ENCODE data around the gene IFNA16.

IFNA16 gene

DNA sequence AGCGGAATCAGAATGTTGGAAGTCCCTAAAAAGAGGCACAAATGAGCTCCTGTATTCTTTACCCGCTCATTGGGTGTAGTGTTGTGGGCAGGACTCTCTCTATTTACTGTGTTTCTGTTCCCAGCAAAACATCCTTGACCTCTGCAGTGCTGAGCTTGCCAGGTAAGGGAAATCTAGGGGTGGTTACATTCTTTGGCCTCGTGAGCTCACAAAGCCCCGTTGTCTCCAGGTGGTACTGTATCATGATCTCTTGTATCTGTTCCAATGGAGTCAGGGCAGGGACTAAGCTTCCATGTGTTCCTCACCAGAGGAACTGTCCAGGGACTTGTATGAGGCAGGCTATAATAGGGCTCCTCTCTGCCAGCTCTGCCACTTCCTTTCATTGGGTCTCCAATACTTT is 34.5 kb upstream of the IFNA16 start:
- no peak for TF ChIP-seq BCL11A (tag by site-specific recombination; IDR thresholded peaks at IDR 0.05; ENCODE audit: low read depth)
- TF ChIP-seq, protein P1, sequence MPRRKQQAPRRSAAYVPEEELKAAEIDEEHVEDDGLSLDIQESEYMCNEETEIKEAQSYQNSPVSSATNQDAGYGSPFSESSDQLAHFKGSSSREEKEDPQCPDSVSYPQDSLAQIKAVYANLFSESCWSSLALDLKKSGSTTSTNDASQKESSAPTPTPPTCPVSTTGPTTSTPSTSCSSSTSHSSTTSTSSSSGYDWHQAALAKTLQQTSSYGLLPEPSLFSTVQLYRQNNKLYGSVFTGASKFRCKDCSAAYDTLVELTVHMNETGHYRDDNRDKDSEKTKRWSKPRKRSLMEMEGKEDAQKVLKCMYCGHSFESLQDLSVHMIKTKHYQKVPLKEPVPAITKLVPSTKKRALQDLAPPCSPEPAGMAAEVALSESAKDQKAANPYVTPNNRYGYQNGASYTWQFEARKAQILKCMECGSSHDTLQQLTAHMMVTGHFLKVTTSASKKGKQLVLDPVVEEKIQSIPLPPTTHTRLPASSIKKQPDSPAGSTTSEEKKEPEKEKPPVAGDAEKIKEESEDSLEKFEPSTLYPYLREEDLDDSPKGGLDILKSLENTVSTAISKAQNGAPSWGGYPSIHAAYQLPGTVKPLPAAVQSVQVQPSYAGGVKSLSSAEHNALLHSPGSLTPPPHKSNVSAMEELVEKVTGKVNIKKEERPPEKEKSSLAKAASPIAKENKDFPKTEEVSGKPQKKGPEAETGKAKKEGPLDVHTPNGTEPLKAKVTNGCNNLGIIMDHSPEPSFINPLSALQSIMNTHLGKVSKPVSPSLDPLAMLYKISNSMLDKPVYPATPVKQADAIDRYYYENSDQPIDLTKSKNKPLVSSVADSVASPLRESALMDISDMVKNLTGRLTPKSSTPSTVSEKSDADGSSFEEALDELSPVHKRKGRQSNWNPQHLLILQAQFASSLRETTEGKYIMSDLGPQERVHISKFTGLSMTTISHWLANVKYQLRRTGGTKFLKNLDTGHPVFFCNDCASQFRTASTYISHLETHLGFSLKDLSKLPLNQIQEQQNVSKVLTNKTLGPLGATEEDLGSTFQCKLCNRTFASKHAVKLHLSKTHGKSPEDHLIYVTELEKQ (tag by site-specific recombination; IDR thresholded peaks at IDR 0.05; ENCODE audit: borderline replicate concordance), result no peak
- TF ChIP-seq ZNF561 (tag by site-specific recombination; IDR thresholded peaks at IDR 0.05; ENCODE audit: borderline replicate concordance), result no peak
- TF ChIP-seq KLF8 (tag by site-specific recombination; IDR thresholded peaks at IDR 0.05), result no peak
- TF ChIP-seq ZNF133 (tag by site-specific recombination; IDR thresholded peaks at IDR 0.05), result no peak
- no peak for TF ChIP-seq ZBTB17 (tag by site-specific recombination; IDR thresholded peaks at IDR 0.05)
- no peak for TF ChIP-seq ZIC2 (tag by site-specific recombination; IDR thresholded peaks at IDR 0.05)
- TF ChIP-seq ZNF664 (tag by site-specific recombination; IDR thresholded peaks at IDR 0.05), result no peak
- TF ChIP-seq ZNF324 (tag by site-specific recombination; IDR thresholded peaks at IDR 0.05), result no peak
- TF ChIP-seq, protein P2, sequence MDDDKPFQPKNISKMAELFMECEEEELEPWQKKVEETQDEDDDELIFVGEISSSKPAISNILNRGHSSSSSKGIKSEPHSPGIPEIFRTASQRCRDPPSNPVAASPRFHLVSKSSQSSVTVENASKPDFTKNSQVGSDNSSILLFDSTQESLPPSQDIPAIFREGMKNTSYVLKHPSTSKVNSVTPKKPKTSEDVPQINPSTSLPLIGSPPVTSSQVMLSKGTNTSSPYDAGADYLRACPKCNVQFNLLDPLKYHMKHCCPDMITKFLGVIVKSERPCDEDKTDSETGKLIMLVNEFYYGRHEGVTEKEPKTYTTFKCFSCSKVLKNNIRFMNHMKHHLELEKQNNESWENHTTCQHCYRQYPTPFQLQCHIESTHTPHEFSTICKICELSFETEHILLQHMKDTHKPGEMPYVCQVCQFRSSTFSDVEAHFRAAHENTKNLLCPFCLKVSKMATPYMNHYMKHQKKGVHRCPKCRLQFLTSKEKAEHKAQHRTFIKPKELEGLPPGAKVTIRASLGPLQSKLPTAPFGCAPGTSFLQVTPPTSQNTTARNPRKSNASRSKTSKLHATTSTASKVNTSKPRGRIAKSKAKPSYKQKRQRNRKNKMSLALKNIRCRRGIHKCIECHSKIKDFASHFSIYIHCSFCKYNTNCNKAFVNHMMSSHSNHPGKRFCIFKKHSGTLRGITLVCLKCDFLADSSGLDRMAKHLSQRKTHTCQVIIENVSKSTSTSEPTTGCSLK (tag by site-specific recombination; IDR thresholded peaks at IDR 0.05), result no peak
- no peak for TF ChIP-seq ZNF140 (tag by site-specific recombination; IDR thresholded peaks at IDR 0.05)
- CTCF ChIA-PET, result interaction anchor here (0.5 to 3.8 kb wide), 18 partner anchors 9 to 543 kb away, joined by 3 to 33 read pairs (median 10); no protein-coding TSS in a partner anchor
- Histone ChIP-seq H3K4me3 (ENCODE audit: low read depth, low read length) (no peak overlapping the region), H3K4me1 (ENCODE audit: control insufficient read depth, insufficient read depth, low read length) (no peaks in the 10 kb centered on the region), H3K9me3 (ENCODE audit: control insufficient read depth, insufficient read depth, low read depth, low read length) (no peaks in the 10 kb centered on the region), H3K36me3 (ENCODE audit: control insufficient read depth in 2 of 2, insufficient read depth in 1 of 2, low read length in 2 of 2) (no peaks in the 10 kb centered on the region), H3K27ac (ENCODE audit: extremely low read depth, low read depth, low read length) (no peak overlapping the region)
- POLR2A ChIA-PET, result interaction anchor here (2.1 kb wide), 1 partner anchor 551 kb away, joined by 5 read pairs; the partner anchor contains the start of gene MTAP

DNA sequence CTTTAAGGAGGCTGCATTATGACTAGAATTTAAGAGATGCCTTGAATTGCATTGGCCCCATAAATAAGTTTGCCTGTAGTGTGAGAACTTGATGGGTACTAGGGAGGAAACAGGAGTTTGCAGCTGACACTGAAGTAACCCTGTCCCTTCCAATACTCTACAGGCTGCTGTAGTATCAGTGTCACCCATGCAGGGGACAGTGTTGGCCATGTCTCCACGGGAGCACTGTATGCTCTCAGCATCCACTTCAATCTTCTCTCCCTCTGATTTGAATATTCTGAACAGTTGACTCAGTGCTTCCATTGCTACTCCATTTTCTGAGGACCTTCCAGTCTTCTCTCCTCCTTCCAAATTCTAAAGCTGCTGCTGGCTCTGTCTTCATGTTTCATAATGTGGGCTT is 34.1 kb upstream of the IFNA16 start:
- POLR2A ChIA-PET, result no interaction called here
- no peaks in the 10 kb centered on the region for H3K9me3 ChIP-seq (ENCODE audit: control insufficient read depth, insufficient read depth, low read depth, low read length)
- H3K27ac ChIP-seq (ENCODE audit: extremely low read depth, low read depth, low read length), result no peak overlapping the region
- no peaks in the 10 kb centered on the region for H3K4me1 ChIP-seq (ENCODE audit: control insufficient read depth, insufficient read depth, low read length)
- TF ChIP-seq ZNF2 (tag by site-specific recombination; IDR thresholded peaks at IDR 0.05) (no peak), ZNF529 (tag by site-specific recombination; IDR thresholded peaks at IDR 0.05; ENCODE audit: insufficient replicate concordance) (no peak), BCL11A (tag by site-specific recombination; IDR thresholded peaks at IDR 0.05; ENCODE audit: low read depth) (no peak), GLI2 (tag by site-specific recombination; IDR thresholded peaks at IDR 0.05; ENCODE audit: borderline replicate concordance, low read depth) (no peak), ZNF239 (tag by site-specific recombination; IDR thresholded peaks at IDR 0.05) (no peak), MYNN (tag by site-specific recombination; IDR thresholded peaks at IDR 0.05; ENCODE audit: borderline replicate concordance) (no peak), YY2 (tag by site-specific recombination; IDR thresholded peaks at IDR 0.05) (no peak), ZNF114 (tag by site-specific recombination; IDR thresholded peaks at IDR 0.05) (no peak)
- TF ChIP-seq, protein P3, sequence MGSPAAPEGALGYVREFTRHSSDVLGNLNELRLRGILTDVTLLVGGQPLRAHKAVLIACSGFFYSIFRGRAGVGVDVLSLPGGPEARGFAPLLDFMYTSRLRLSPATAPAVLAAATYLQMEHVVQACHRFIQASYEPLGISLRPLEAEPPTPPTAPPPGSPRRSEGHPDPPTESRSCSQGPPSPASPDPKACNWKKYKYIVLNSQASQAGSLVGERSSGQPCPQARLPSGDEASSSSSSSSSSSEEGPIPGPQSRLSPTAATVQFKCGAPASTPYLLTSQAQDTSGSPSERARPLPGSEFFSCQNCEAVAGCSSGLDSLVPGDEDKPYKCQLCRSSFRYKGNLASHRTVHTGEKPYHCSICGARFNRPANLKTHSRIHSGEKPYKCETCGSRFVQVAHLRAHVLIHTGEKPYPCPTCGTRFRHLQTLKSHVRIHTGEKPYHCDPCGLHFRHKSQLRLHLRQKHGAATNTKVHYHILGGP (tag by site-specific recombination; IDR thresholded peaks at IDR 0.05), result no peak
- TF ChIP-seq, protein P4, sequence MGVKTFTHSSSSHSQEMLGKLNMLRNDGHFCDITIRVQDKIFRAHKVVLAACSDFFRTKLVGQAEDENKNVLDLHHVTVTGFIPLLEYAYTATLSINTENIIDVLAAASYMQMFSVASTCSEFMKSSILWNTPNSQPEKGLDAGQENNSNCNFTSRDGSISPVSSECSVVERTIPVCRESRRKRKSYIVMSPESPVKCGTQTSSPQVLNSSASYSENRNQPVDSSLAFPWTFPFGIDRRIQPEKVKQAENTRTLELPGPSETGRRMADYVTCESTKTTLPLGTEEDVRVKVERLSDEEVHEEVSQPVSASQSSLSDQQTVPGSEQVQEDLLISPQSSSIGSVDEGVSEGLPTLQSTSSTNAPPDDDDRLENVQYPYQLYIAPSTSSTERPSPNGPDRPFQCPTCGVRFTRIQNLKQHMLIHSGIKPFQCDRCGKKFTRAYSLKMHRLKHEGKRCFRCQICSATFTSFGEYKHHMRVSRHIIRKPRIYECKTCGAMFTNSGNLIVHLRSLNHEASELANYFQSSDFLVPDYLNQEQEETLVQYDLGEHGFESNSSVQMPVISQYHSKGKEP (tag by site-specific recombination; IDR thresholded peaks at IDR 0.05), result no peak
- no peak overlapping the region for H3K4me3 ChIP-seq (ENCODE audit: low read depth, low read length)
- CTCF ChIA-PET, result interaction anchor here (0.5 to 3.8 kb wide), 11 partner anchors 9 to 537 kb away, joined by 3 to 33 read pairs (median 5); no protein-coding TSS in a partner anchor
- no peaks in the 10 kb centered on the region for H3K36me3 ChIP-seq (ENCODE audit: control insufficient read depth in 2 of 2, insufficient read depth in 1 of 2, low read length in 2 of 2)
